ENCODE measurements around the gene VAT1. TPM values are rescaled to one million over a fixed set of nuclear protein-coding genes. Genes with fewer than 3 reads are reported as not detected.

Gene VAT1
- total and polyA plus RNA-seq, 9 of the 15 experiments (the other 6 are each of a cell fraction or from before 2014, with no cell fraction given), result 29.4 to 153 (median 66.7) TPM

GRCh38 chr17:43006639-43007551, 15.3 kb downstream of the VAT1 start, which contains the start of gene IFI35 (continued):
- TF ChIP-seq, protein P1, sequence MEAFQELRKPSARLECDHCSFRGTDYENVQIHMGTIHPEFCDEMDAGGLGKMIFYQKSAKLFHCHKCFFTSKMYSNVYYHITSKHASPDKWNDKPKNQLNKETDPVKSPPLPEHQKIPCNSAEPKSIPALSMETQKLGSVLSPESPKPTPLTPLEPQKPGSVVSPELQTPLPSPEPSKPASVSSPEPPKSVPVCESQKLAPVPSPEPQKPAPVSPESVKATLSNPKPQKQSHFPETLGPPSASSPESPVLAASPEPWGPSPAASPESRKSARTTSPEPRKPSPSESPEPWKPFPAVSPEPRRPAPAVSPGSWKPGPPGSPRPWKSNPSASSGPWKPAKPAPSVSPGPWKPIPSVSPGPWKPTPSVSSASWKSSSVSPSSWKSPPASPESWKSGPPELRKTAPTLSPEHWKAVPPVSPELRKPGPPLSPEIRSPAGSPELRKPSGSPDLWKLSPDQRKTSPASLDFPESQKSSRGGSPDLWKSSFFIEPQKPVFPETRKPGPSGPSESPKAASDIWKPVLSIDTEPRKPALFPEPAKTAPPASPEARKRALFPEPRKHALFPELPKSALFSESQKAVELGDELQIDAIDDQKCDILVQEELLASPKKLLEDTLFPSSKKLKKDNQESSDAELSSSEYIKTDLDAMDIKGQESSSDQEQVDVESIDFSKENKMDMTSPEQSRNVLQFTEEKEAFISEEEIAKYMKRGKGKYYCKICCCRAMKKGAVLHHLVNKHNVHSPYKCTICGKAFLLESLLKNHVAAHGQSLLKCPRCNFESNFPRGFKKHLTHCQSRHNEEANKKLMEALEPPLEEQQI (IDR thresholded peaks at IDR 0.05), result no peak
- TF ChIP-seq KAT8 (IDR thresholded peaks at IDR 0.05; ENCODE audit: low read depth) (no peak), HEY1 (CRISPR knock-in tag; IDR thresholded peaks at IDR 0.05; ENCODE audit: borderline replicate concordance) (no peak), RNF2 (IDR thresholded peaks at IDR 0.05) (no peak), CBFB (CRISPR knock-in tag; IDR thresholded peaks at IDR 0.05) (no peak), IRF9 (tag; IDR thresholded peaks at IDR 0.05) (no peak), ZNF12 (CRISPR knock-in tag; IDR thresholded peaks at IDR 0.05) (no peak), MGA (IDR thresholded peaks at IDR 0.05) (no peak)

Measured in K562 (cell line).